CD4-positive, alpha-beta T cell treated with Interleukin-2 at 100 ng/mL for 4 hours (primary cell): ENCODE measurements around the gene TNFAIP1.
A peak's percentile ranks its signal among the peaks of the same experiment; 100 is the strongest.
"Not testable (repeated sequence)": the region's sequence is repeated elsewhere in the genome, so short reads cannot be mapped to it uniquely, and the experiment has no call there.

Experiments used
- DNase-seq: peaks from one replicate; pipeline ENCODE4 v3.0.0-alpha.2; 2020; ENCODE audit warnings: low spot score

TNFAIP1 gene

GRCh38 chr17:28325211-28325610 is 10.3 kb upstream of the TNFAIP1 start:
- no peak for DNase-seq

- no peak for DNase-seq
Measured at GRCh38 chr17:28326114-28326513, 9.4 kb upstream of the TNFAIP1 start.

GRCh38 chr17:28327031-28327607 is 8.4 kb upstream of the TNFAIP1 start:
- DNase-seq: no peak

- no peak for DNase-seq
Measured at GRCh38 chr17:28327709-28328108, 7.9 kb upstream of the TNFAIP1 start.

GRCh38 chr17:28328325-28328724 is 7.2 kb upstream of the TNFAIP1 start:
- DNase-seq: no peak

- DNase-seq: no peak
Measured at GRCh38 chr17:28330671-28331070, 4.9 kb upstream of the TNFAIP1 start.

GRCh38 chr17:28331891-28332420 is 3.6 kb upstream of the TNFAIP1 start:
- no peak for DNase-seq

GRCh38 chr17:28333083-28333746 is 2.3 kb upstream of the TNFAIP1 start:
- no peak for DNase-seq

- DNase-seq: no peak
Measured at GRCh38 chr17:28334171-28334570, 1.4 kb upstream of the TNFAIP1 start.

- no peak for DNase-seq
Measured at GRCh38 chr17:28334666-28335200, 828 bp upstream of the TNFAIP1 start.

- peak; percentile 7 for DNase-seq
Measured at GRCh38 chr17:28335959-28336871, 654 bp downstream of the TNFAIP1 start.

GRCh38 chr17:28338056-28338768 is 2.7 kb downstream of the TNFAIP1 start:
- no peak for DNase-seq

- not testable (repeated sequence) for DNase-seq
Measured at GRCh38 chr17:28338769-28339212, 3.2 kb downstream of the TNFAIP1 start.

GRCh38 chr17:28339431-28339830 is 3.9 kb downstream of the TNFAIP1 start:
- DNase-seq: no peak

GRCh38 chr17:28340374-28340773 is 4.8 kb downstream of the TNFAIP1 start:
- no peak for DNase-seq

- no peak for DNase-seq
Measured at GRCh38 chr17:28341516-28341915, 6.0 kb downstream of the TNFAIP1 start.

- no peak for DNase-seq
Measured at GRCh38 chr17:28342313-28342712, 6.8 kb downstream of the TNFAIP1 start.

- DNase-seq: no peak
Measured at GRCh38 chr17:28343491-28343932, 8.0 kb downstream of the TNFAIP1 start.

- DNase-seq: no peak
Measured at GRCh38 chr17:28344011-28344410, 8.4 kb downstream of the TNFAIP1 start.

- DNase-seq: no peak
Measured at GRCh38 chr17:28344435-28344901, 8.9 kb downstream of the TNFAIP1 start.

- no peak for DNase-seq
Measured at GRCh38 chr17:28345419-28346198, 10.0 kb downstream of the TNFAIP1 start.
